Ovary (tissue), 9 donors: Measurements from ENCODE around the gene PGLYRP1. TPM values are rescaled to one million over a fixed set of nuclear protein-coding genes. Genes with fewer than 3 reads are reported as not detected.

ENCODE experiments used
- DNase-seq, 5 donors: peaks; one replicate each; pipeline ENCODE4 v3.0.0-alpha.2; 2019 to 2020
- H3K27ac ChIP-seq, 2 donors: fragments of 200-600 bp; one replicate each; pipeline versions ENCODE4 v1.5.1 to v1.8.0; 2019 to 2022
- H3K27me3 ChIP-seq: fragments of 200-600 bp; one replicate; pipeline ENCODE4 v1.8.0; 2022
- H3K36me3 ChIP-seq: fragments of 200-600 bp; sonication (generic); one replicate; pipeline ENCODE4 v1.5.1; 2019
- H3K4me1 ChIP-seq: one replicate; pipeline ENCODE4 v1.8.1; 2013; ENCODE audit warnings: mild to moderate bottlenecking, moderate library complexity; ENCODE audit not compliant: insufficient read depth
- H3K4me3 ChIP-seq: fragments of 200-600 bp; sonication (generic); one replicate; pipeline ENCODE4 v1.5.1; 2017
- H3K9me3 ChIP-seq, 2 donors: fragments of 200-600 bp in 1 of 2; sonication (generic) in 1 of 2; one replicate each; pipeline versions ENCODE4 v1.5.1 to v1.8.1; 2013 to 2019; ENCODE audit warnings: mild to moderate bottlenecking in 1 of 2, moderate library complexity in 1 of 2
- CTCF ChIP-seq, 3 donors: fragments of 450-650 bp in 2 of 3; fragments of 200-600 bp in 1 of 3; IDR thresholded peaks; one replicate each; pipeline versions ENCODE4 v1.5.1 to v1.8.0; 2016 to 2022; ENCODE audit warnings: antibody characterized with exemption in 3 of 3, mild to moderate bottlenecking in 1 of 3
- EP300 ChIP-seq: sonication (generic); formaldehyde crosslinking; IDR thresholded peaks from one replicate; pipeline ENCODE4 v1.6.1; 2017; ENCODE audit warnings: antibody characterized with exemption
- POLR2A ChIP-seq: fragments of 450-650 bp; IDR thresholded peaks from one replicate; pipeline ENCODE4 v1.6.1; 2017; ENCODE audit warnings: antibody characterized with exemption, mild to moderate bottlenecking, moderate library complexity
- WGBS, 3 donors: extraction: QIAGEN DNeasy Blood & Tissue Kit in 1 of 3; methylation state at CpG; one replicate each; pipeline versions ENCODE4 v1.1.5 to v1.1.7; 2013 to 2017; 5-methylcytosine and 5-hydroxymethylcytosine counted together
- intact Hi-C, 4 donors: fragments of 100-400 bp; cut with DNase I; formaldehyde crosslinking; loops; one replicate each; pipeline versions ENCODE4 v1.11.0 to v1.15.1; 2022 to 2023
- polyA plus RNA-seq, 2 donors: library from polyadenylated mRNA; stranded (reverse); fragments of 200-250 nt in 1 of 2; fragments of 350-450 nt in 1 of 2; fragmentation: Illumina TruSeq in 1 of 2; extraction: RNeasy Lipid Tissue Mini Kit (QIAGEN cat#74804) in 1 of 2; gene quantifications; one replicate each; pipeline ENCODE4 v1.2.3, GENCODE V29; 2013 to 2014
- total RNA-seq, 7 donors: library from RNA; depleted of rRNA in 2 of 7; stranded (reverse); fragments of >200 nt in 2 of 7; fragmentation: NEBNext Ultra II Directional in 3 of 7; extraction: Animal tissue kit (Norgen Biotek cat#: 25700) in 3 of 7; gene quantifications; one replicate each; pipeline versions ENCODE4 v1.1.0 to v1.2.4, GENCODE V29; 2016 to 2023
- donor health status: DM: no; HTN: no; CAD: no; lungs with moderate emphysema.
- donor health status: DM: no; HTN: no; CAD: no.
- donor health status: Bipolar disorder and iron deficiency.
- donor health status: DM: yes; HTN: yes; CAD: no.
- donor health status: DM: no; HTN: no; CAD: no.
- donor health status: DM: yes; HTN: yes; CAD: no.

PGLYRP1 gene
- total and polyA plus RNA-seq, 9 donors = not detected

- no peaks in the 10 kb centered on the region for H3K9me3 ChIP-seq
- peaks cover 4% of the 10 kb centered on the region for H3K27me3 ChIP-seq
- H3K4me1 ChIP-seq = peaks cover 8% of the 10 kb centered on the region
- intact Hi-C loops = no loop called here
- no peak overlapping the region for H3K27ac ChIP-seq
- WGBS, 3 donors = 94 to 96% (median 95%) methylated on average over 15 of the region's 15 CpGs
- no peak for DNase-seq
- H3K4me3 ChIP-seq = no peak overlapping the region
- H3K36me3 ChIP-seq = no peaks in the 10 kb centered on the region
- TF ChIP-seq POLR2A = no peak
Observed at GRCh38 chr19:46017874-46018675, 4.8 kb downstream of the PGLYRP1 start.

- Histone ChIP-seq H3K4me3 (no peak overlapping the region), H3K36me3 (no peaks in the 10 kb centered on the region), H3K4me1 (peaks cover 8% of the 10 kb centered on the region), H3K9me3 (no peaks in the 10 kb centered on the region), H3K27ac (no peak overlapping the region), H3K27me3 (peaks cover 4% of the 10 kb centered on the region)
- intact Hi-C loops = no loop called here
- no peak for DNase-seq
- TF ChIP-seq EP300 (no peak), CTCF (IDR thresholded peaks at IDR 0.05) (peak in 1 of 3 donors; percentile 3), POLR2A (no peak)
- 35 to 40% (median 37%) methylated on average over 7 of the region's 7 CpGs for WGBS, 3 donors
Observed at GRCh38 chr19:46017095-46017429, 5.8 kb downstream of the PGLYRP1 start.

GRCh38 chr19:46016426-46017094 lies 6.3 kb downstream of the PGLYRP1 start:
- TF ChIP-seq EP300 (no peak), CTCF (IDR thresholded peaks at IDR 0.05) (peak; percentile 28 to 93 (median 50)), POLR2A (no peak)
- H3K9me3 ChIP-seq = no peaks in the 10 kb centered on the region
- intact Hi-C loops = no loop called here
- H3K27ac ChIP-seq = no peak overlapping the region
- peak; percentile 73 to 86 (median 84) for DNase-seq
- peak overlapping the region; percentile 54 for H3K4me3 ChIP-seq
- peaks cover 4% of the 10 kb centered on the region for H3K27me3 ChIP-seq
- 1% methylated on average over 36 to 48 of the region's 48 CpGs for WGBS, 3 donors
- peaks cover 8% of the 10 kb centered on the region for H3K4me1 ChIP-seq
- no peaks in the 10 kb centered on the region for H3K36me3 ChIP-seq

- H3K27me3 ChIP-seq = peaks cover 4% of the 10 kb centered on the region
- WGBS, 3 donors = 3 to 4% (median 4%) methylated on average over 48 to 63 of the region's 63 CpGs
- H3K4me3 ChIP-seq = peak overlapping the region; percentile 54
- no peak for TF ChIP-seq CTCF (IDR thresholded peaks at IDR 0.05)
- TF ChIP-seq POLR2A = no peak
- TF ChIP-seq EP300 = no peak
- no peak overlapping the region for H3K27ac ChIP-seq
- peaks cover 8% of the 10 kb centered on the region for H3K4me1 ChIP-seq
- DNase-seq = no peak
- H3K9me3 ChIP-seq = no peaks in the 10 kb centered on the region
- no peaks in the 10 kb centered on the region for H3K36me3 ChIP-seq
- intact Hi-C loops = no loop called here
Observed at GRCh38 chr19:46015687-46016425, 7.0 kb downstream of the PGLYRP1 start.
